Measurements from ENCODE around the gene KCNQ4. TPM values are rescaled to one million over a fixed set of nuclear protein-coding genes. Genes with fewer than 3 reads are reported as not detected.

KCNQ4 gene
- total and polyA plus RNA-seq, 10 of the 15 experiments (the other 5 are each of a cell fraction or from before 2014, with no cell fraction given) = 0.04 to 0.18 (median 0.08) TPM; not detected in 2

DNA sequence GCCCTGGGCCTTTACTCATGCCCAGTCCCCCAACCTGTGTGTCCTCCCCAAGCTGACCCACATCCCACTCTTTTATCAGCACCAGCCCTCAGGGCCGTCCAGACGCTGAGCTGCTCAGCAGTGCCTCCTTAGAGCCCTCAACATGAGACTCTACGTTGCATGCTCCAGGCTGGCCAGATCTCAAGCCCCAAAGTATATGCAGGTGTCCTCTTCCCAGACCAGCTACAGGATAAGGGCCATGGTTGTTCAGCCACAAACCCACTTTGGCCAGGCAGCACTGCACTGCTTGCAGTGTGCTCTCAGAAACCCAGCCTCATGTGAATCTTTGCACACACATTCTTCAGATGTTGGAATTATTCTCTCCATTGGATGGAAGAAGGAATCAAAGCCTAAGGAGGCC is 72.5 kb downstream of the KCNQ4 start:
- BruUV-seq (replicated peaks) = no TSS peak
- no peak for TF ChIP-seq FOS (IDR thresholded peaks at IDR 0.05; ENCODE audit: borderline replicate concordance, extremely low read depth, insufficient read length)
- TF ChIP-seq, protein P1, sequence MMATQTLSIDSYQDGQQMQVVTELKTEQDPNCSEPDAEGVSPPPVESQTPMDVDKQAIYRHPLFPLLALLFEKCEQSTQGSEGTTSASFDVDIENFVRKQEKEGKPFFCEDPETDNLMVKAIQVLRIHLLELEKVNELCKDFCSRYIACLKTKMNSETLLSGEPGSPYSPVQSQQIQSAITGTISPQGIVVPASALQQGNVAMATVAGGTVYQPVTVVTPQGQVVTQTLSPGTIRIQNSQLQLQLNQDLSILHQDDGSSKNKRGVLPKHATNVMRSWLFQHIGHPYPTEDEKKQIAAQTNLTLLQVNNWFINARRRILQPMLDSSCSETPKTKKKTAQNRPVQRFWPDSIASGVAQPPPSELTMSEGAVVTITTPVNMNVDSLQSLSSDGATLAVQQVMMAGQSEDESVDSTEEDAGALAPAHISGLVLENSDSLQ (IDR thresholded peaks at IDR 0.05) = no peak
- TF ChIP-seq, protein P2, sequence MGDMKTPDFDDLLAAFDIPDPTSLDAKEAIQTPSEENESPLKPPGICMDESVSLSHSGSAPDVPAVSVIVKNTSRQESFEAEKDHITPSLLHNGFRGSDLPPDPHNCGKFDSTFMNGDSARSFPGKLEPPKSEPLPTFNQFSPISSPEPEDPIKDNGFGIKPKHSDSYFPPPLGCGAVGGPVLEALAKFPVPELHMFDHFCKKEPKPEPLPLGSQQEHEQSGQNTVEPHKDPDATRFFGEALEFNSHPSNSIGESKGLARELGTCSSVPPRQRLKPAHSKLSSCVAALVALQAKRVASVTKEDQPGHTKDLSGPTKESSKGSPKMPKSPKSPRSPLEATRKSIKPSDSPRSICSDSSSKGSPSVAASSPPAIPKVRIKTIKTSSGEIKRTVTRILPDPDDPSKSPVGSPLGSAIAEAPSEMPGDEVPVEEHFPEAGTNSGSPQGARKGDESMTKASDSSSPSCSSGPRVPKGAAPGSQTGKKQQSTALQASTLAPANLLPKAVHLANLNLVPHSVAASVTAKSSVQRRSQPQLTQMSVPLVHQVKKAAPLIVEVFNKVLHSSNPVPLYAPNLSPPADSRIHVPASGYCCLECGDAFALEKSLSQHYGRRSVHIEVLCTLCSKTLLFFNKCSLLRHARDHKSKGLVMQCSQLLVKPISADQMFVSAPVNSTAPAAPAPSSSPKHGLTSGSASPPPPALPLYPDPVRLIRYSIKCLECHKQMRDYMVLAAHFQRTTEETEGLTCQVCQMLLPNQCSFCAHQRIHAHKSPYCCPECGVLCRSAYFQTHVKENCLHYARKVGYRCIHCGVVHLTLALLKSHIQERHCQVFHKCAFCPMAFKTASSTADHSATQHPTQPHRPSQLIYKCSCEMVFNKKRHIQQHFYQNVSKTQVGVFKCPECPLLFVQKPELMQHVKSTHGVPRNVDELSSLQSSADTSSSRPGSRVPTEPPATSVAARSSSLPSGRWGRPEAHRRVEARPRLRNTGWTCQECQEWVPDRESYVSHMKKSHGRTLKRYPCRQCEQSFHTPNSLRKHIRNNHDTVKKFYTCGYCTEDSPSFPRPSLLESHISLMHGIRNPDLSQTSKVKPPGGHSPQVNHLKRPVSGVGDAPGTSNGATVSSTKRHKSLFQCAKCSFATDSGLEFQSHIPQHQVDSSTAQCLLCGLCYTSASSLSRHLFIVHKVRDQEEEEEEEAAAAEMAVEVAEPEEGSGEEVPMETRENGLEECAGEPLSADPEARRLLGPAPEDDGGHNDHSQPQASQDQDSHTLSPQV (IDR thresholded peaks at IDR 0.05) = no peak
- TF ChIP-seq, protein P3, sequence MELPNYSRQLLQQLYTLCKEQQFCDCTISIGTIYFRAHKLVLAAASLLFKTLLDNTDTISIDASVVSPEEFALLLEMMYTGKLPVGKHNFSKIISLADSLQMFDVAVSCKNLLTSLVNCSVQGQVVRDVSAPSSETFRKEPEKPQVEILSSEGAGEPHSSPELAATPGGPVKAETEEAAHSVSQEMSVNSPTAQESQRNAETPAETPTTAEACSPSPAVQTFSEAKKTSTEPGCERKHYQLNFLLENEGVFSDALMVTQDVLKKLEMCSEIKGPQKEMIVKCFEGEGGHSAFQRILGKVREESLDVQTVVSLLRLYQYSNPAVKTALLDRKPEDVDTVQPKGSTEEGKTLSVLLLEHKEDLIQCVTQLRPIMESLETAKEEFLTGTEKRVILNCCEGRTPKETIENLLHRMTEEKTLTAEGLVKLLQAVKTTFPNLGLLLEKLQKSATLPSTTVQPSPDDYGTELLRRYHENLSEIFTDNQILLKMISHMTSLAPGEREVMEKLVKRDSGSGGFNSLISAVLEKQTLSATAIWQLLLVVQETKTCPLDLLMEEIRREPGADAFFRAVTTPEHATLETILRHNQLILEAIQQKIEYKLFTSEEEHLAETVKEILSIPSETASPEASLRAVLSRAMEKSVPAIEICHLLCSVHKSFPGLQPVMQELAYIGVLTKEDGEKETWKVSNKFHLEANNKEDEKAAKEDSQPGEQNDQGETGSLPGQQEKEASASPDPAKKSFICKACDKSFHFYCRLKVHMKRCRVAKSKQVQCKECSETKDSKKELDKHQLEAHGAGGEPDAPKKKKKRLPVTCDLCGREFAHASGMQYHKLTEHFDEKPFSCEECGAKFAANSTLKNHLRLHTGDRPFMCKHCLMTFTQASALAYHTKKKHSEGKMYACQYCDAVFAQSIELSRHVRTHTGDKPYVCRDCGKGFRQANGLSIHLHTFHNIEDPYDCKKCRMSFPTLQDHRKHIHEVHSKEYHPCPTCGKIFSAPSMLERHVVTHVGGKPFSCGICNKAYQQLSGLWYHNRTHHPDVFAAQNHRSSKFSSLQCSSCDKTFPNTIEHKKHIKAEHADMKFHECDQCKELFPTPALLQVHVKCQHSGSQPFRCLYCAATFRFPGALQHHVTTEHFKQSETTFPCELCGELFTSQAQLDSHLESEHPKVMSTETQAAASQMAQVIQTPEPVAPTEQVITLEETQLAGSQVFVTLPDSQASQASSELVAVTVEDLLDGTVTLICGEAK (IDR thresholded peaks at IDR 0.05; ENCODE audit: borderline replicate concordance) = no peak
- no peak for TF ChIP-seq MTA2 (IDR thresholded peaks at IDR 0.05; ENCODE audit: low read depth)
- no peak for TF ChIP-seq CBX5 (IDR thresholded peaks at IDR 0.05; ENCODE audit: low read depth)
- no peak for TF ChIP-seq SUPT20H (IDR thresholded peaks at IDR 0.05; ENCODE audit: borderline replicate concordance, control insufficient read depth, low read depth, low read length)
- TF ChIP-seq RFX5 (IDR thresholded peaks at IDR 0.05; ENCODE audit: low read depth, low read length) = no peak
- no peak for TF ChIP-seq BMI1 (IDR thresholded peaks at IDR 0.05; ENCODE audit: borderline replicate concordance)
- no peak for TF ChIP-seq FOXM1 (IDR thresholded peaks at IDR 0.05; ENCODE audit: low read depth, low read length)
- TF ChIP-seq CREB1 (IDR thresholded peaks at IDR 0.05; ENCODE audit: low read depth) = no peak
- TF ChIP-seq ATF7 (IDR thresholded peaks at IDR 0.05; ENCODE audit: low read depth) = no peak
- no peak for TF ChIP-seq NR2F1 (conservative IDR thresholded peaks at IDR 0.05)
- TF ChIP-seq SREBF1 (IDR thresholded peaks at IDR 0.05; ENCODE audit: low read length) = no peak
- TF ChIP-seq MAX (IDR thresholded peaks at IDR 0.05; ENCODE audit: low read depth, low read length) = no peak
- no peak for TF ChIP-seq STAT3 (IDR thresholded peaks at IDR 0.05; ENCODE audit: low read depth, low read length)

More for the DNA sequence above, 72.5 kb downstream of the KCNQ4 start:
- Histone ChIP-seq H3K27me3 (replicated peaks in 1 of 2; ENCODE audit: control insufficient read depth in 2 of 2, insufficient read depth in 2 of 2, low read length in 1 of 2) (peaks cover 11 to 15% of the 10 kb centered on the region in 2 experiments; a peak in 3 of 4 replicates), H2AFZ (ENCODE audit: control insufficient read depth, low read depth, low read length) (no peak overlapping the region), H3K9me3 (replicated peaks; ENCODE audit: control insufficient read depth, insufficient read depth, low read length) (no peaks in the 10 kb centered on the region), H3K79me2 (ENCODE audit: control insufficient read depth, insufficient read depth, low read length) (no peaks in the 10 kb centered on the region), H3K36me3 (ENCODE audit: control insufficient read depth in 2 of 2, insufficient read depth in 2 of 2, low read length in 1 of 2) (no peaks in the 10 kb centered on the region), H3K9ac (ENCODE audit: control insufficient read depth, insufficient read depth, low read length) (no peak overlapping the region), H3K4me1 (ENCODE audit: control insufficient read depth, insufficient read depth, low read length) (peaks cover 11% of the 10 kb centered on the region), H4K20me1 (ENCODE audit: control insufficient read depth, insufficient read depth) (no peaks in the 10 kb centered on the region), H3K4me2 (ENCODE audit: control insufficient read depth, insufficient read depth) (no peak overlapping the region), H3K27ac (ENCODE audit: control insufficient read depth, insufficient read depth) (no peak overlapping the region), H3K4me3 (no peak overlapping the region)
- ChIA-PET RAD21 (ENCODE audit: unreplicated experiment) (interaction anchor here (1.0 to 1.2 kb wide), 3 partner anchors 81 to 97 kb away, joined by 3 read pairs; no protein-coding TSS in a partner anchor), CTCF (interaction anchor here (0.8 to 2.9 kb wide), 4 partner anchors 81 to 99 kb away, joined by 3 to 13 read pairs (median 6); no protein-coding TSS in a partner anchor), SMC1A (ENCODE audit: uncharacterized antibody, unreplicated experiment) (interaction anchor here (0.8 to 17.4 kb wide), 3 partner anchors 12 to 93 kb away, joined by 3 to 197 read pairs (median 3); no protein-coding TSS in a partner anchor), POLR2A (interaction anchor here (0.6 kb wide), 1 partner anchor 84 kb away, joined by 3 read pairs; no protein-coding TSS in a partner anchor)
- in situ Hi-C loops (cut with MboI) = no loop called here
- FAIRE-seq (no peak), ATAC-seq (no peak), DNase-seq (ENCODE audit: low read depth, low spot score) (no peak)
- WGBS (ENCODE audit: insufficient coverage, insufficient replicate concordance, low lambda C conversion rate, missing lambda C conversion rate) = 50% methylated on average over 3 of the region's 3 CpGs
- intact Hi-C loops (cut with micrococcal nuclease; ENCODE audit: unreplicated experiment) = no loop called here

All from GM12878 (cell line).